Posterior vena cava (tissue), 2 donors: ENCODE measurements around the gene CREB5. TPM values are rescaled to one million over a fixed set of nuclear protein-coding genes. Genes with fewer than 3 reads are reported as not detected.

Experiments
- DNase-seq: peaks from one replicate; pipeline ENCODE4 v3.0.0-alpha.2; 2020; ENCODE audit warnings: low spot score
- intact Hi-C, 2 donors: fragments of 100-400 bp; cut with DNase I; formaldehyde crosslinking; loops; one replicate each; pipeline versions ENCODE4 v1.14.1 to v1.14.2; 2022 to 2023
- total RNA-seq, 2 donors: library from RNA; stranded (reverse); fragmentation: NEBNext Ultra II Directional; extraction: Animal tissue kit (Norgen Biotek cat#: 25700); gene quantifications; one replicate each; pipeline ENCODE4 v1.2.1, GENCODE V29; 2021
- donor health status: DM: yes; HTN: yes; CAD: no.
- donor health status: DM: yes; HTN: yes; CAD: no.

CREB5 gene
- total RNA-seq, 2 donors from 2014 or later = 21.5 to 21.9 TPM

DNA sequence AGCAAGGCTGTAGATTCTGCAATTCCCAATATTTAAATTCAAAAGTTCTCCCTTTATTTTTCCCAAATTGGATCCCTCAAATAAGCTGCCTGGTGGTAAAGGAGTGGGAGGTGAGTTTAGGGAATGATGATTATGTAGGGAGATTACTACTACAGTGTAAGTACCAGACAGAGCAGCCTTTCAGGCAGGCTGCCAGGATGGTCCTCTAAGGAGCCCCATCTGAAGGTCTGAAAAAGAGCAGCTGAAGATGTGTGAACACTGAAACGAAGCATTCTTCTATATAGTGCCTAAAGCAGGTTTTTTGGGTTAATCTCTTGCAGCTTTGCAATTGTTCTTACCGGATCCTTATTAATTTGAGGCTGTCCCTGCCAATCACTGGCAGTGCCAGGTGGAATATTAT, 84.7 kb downstream of the CREB5 start:
- intact Hi-C loops = no loop called here
- DNase-seq = no peak

DNA sequence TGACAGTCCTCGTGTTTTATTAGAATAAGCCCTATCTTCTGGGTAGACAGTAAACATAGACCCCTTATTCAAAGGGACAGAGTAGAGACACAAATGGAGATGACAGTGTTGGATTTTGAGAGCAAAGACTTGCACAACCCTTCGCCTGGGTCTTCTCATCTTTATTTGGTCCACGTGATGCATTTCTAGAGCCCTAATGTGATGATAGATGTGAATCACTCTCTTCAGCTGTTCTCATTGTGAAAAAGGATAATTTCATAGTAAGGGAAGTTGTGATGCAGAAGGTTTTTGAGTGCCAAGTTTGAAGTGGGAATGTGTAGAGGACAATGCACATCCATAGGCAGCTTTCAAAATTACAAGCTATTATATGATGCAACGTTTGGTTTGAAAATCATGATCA, 86.3 kb downstream of the CREB5 start:
- DNase-seq = no peak
- intact Hi-C loops = no loop called here

DNA sequence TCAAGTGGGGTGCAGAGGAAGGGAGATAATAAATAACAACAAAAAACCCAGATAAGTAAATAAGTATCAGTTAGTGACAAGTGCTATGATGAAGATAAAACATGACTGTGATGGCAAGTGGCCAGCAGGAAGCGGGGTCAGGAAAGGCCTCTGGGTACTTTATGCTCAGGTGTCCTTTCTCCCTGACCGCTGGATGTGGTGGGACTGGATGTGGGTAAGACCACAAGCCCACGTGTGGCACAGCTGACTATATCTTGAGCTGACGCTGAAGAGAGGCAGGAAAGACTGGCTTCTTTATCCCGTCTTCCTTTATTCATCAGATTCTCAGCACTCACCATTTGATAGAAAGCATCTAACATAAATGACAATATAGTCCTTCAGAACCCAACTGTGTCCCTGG, 87.8 kb downstream of the CREB5 start:
- intact Hi-C loops = loop anchor here in 1 of 2 donors (5.0 kb wide), 1 partner anchor 307 kb away; no protein-coding TSS in a partner anchor
- DNase-seq = no peak

DNA sequence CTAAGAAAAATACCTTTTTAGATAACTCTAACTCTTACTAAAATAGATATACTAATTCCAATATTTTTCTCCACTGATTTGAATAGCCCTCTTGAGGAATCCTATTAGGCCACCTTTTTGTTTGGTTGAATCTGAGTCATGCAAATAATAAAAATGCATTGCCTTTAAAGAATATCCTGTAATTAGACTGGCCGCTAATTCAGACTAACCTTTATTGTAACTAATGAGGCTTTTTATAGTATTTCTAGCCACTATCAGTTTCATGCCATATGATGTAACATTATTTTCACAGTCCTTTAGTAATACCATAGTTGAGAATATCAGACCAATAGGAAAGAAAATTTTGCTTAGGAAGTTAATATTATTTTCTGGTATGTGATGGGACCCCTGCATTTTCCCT, 90.1 kb downstream of the CREB5 start:
- intact Hi-C loops = loop anchor here in 1 of 2 donors (5.0 kb wide), 1 partner anchor 305 kb away; no protein-coding TSS in a partner anchor
- no peak for DNase-seq

DNA sequence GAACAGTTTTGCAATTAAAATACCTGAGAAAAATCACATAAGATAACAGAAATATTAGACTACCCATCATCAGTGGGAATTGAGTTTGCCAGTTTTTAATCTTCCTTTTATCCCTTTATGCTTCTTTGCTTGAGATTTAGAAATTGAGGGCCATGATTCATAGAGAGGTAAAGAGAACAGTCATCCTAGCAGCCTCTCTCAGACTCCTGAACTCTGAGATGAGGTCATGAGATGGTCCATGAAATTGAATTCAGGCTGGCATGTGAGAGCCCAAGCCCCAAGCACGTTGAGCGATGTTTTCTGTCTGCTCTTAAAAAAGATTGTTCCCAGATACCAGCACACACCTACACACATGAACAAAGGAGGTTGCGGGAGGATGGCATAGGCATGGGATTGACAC, 91.1 kb downstream of the CREB5 start:
- no peak for DNase-seq
- intact Hi-C loops = loop anchor here in 1 of 2 donors (5.0 kb wide), 1 partner anchor 304 kb away; no protein-coding TSS in a partner anchor

DNA sequence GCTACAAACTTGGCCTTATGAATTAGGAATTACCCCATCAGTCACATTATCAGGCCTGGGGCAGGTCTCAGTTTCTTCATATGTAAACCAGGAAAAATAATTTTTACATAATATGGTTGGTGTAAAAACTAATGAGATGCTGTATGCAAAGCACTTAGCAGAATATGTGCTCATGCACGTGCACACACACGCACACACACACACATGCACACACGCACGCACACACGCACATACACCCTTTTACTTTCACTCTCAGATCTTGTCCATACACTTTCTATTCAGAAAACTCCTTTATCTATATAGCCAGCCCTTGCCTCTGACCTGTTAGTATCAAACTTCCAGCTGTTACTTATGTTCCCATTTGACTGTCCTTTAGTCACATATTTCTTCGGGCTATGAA, 92.7 kb downstream of the CREB5 start:
- intact Hi-C loops = no loop called here
- DNase-seq = no peak

DNA sequence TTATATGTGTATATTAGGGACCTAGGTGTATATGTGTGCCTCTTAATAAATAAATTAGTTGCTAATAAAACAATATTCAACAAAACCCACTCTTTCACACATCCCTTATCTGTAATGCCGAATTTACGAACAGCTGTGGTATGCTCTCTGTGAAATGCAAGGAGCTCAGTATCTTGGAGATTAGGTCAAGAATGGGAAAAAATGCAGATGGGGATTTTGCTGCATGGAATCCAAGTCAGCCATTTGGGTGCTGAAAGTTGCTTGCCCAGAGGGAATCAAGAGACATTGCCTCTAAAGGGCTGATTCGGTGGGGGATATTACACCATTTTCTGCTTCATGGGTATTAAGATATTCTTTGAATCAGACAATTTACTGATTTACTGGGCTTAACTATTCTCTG, 93.5 kb downstream of the CREB5 start:
- intact Hi-C loops = no loop called here
- no peak for DNase-seq

DNA sequence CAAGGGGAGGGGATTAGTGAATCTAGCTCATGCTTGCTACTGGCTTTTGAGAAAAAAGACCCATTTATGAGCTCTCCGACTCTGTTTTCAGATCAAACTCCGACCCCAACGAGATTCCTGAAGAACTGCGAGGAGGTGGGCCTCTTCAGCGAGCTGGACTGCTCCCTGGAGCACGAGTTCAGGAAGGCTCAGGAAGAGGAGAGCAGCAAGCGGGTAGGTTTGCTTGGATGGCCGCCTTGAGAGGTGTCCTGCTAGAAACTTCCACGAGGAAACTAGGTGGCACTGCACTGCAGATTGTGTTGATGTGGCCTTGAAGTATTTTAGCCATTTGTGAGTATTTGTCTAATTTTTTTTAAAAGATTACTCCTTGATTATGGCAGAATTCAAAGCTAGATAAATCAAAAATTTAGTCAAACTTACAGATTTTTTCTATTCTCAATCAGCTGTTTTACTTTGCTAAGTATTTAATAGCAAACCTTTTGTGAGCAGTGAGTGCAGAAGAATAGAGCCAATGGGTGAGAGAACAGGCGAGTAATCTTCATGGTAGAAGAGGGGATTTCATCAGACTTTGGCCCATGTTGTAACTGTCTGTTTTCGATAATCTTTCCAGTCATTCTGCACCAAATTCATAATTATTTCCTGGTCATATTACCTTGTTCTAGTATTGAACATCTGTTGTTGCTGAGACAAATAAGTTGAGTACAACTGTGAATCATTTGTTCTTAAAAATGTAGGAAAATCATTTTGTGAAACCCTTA, 95.4 kb downstream of the CREB5 start:
- peak; percentile 52 for DNase-seq
- intact Hi-C loops = no loop called here

DNA sequence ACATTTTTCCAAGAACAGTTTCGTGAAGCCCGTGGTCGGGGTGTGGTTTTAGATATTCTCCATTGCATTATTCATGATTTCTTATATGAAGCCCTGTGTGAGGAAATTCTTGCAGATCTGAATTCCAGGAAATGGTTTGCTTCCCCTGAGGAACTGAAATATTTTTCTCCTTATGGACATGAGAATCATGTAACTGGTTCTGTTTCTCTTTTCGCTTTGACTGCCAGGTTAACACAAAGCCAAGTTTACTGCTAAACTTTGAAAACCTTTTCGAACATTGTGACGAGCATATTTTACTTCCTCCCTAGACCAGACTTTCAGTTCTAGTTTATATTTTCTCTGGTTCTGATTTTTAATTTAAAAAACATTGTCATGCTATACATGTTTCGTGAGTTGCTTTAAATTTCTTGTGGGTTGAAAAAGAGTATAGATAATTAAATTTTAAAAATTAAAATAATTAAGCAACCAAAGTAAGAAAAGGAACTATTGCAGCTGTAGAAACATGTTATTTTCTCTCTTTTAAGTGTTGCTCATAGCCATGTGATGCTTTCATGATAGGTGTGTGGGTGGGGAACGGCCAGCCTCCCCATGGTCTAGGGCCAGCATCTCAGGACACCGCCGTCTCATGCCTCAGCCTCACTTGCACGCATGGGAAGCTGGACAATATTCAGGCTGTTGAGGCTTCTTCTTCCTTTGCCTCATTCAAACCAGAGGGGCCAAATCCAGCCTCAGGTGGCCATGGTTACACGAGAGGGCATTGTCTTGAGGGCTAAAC, 97.1 kb downstream of the CREB5 start:
- no peak for DNase-seq
- intact Hi-C loops = no loop called here

DNA sequence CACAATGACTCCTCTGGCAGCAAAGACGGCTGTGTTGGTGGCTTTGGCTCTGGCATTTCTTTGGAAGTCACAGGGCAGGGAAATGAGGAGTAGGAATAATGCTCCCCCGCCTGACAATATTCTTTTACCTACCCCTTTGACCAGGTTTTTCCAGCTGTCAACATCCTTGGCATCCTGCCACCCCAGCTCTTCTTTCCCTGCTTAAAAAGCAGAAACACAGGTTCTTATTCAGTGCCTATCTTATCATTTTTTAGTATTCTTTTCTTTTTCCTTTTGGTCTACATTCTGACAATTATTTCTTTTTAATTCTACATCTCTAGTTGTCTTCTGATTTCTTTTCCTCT, 97.7 kb downstream of the CREB5 start:
- DNase-seq = no peak
- intact Hi-C loops = no loop called here

DNA sequence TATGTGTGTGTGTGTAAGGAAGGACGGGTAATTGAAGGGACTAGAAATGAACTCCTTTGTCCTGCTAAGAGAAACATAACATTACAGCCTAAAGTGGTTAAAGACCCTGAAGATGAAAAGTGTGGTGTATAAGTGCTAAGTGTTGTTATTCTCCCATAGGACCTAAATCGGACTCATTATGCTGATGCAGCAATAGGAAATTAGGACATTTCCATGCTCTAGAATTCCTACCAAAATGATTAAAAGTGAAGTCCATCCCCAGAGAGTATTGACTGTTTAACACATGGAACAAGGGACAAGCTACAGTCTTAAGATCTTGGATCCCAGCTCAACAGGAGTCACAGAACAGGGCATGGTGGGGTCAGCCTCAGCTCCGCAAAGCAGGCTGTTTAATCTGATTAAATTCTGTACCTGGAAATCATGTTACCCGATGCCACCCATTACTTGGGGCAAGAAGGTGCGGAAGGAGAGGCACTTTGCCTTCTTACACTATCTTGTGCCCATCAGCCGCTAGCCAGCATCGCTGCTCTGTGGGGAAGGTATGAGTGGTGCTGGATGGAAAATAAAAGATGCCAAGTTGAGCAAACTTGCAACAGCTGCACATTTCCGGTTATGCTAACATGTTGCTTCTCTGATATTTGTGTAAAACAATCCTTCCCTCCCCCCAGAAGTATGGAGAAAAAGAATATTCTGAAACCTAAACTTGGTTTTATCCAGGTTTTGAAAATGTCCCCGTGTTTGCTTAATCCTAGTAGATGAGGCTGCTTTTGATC, 100.5 kb downstream of the CREB5 start:
- intact Hi-C loops = no loop called here
- DNase-seq = no peak

DNA sequence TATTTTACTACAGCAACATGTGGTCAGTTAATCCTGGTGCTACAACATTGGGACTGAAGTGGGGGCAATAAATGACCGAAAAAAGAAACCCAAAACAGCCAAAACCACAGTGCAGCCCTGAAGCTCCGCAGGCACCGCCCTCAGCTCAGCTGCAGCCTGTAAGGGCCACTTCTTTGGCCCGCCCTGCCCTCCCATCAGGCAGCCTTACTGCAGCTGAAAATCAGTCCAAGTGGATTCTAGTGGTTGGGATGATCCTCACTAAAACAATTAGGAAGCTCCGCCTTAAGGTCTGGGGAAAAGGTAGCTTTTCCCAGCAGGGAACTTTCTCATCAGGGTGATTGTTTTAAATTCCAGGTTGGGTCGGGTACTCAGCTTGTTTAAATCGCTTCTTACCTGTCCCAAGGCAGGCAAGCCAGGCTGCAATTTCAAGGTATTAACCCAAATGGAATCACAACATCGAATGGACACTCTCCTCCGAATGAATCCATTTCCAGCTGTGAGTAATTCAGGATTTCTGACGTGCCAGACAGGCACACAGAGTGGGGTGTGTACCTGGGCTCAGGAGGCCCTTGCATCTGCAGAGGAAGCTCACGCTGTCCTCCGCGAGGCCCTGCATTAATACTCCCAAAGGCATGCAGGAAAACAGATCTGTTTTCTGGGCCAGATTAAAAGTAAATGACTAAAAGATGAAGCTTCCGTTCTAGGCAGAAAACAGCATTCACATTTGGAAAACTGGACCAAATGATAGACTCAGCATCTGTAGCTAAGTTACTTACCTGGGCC, 104.3 kb downstream of the CREB5 start:
- DNase-seq = no peak
- intact Hi-C loops = no loop called here

DNA sequence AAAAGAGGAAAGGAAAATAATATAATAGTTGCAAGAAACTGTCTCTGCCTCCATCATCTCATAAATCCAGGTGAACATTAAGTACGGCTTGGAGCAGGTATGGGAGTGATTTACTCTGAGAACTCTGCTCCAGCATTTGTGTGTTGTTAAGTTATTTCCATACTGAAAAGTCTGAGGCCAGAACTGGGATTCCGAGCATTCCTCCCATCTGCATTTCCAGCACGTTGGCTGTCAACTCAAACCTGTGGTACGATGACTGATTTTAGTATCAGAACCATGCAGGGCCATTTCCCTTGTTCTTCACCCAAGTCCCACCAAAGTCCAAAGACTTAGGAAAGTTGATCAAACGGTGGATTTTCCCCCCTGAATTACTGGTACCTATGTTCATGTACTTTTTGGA, 104.9 kb downstream of the CREB5 start:
- intact Hi-C loops = no loop called here
- DNase-seq = no peak

DNA sequence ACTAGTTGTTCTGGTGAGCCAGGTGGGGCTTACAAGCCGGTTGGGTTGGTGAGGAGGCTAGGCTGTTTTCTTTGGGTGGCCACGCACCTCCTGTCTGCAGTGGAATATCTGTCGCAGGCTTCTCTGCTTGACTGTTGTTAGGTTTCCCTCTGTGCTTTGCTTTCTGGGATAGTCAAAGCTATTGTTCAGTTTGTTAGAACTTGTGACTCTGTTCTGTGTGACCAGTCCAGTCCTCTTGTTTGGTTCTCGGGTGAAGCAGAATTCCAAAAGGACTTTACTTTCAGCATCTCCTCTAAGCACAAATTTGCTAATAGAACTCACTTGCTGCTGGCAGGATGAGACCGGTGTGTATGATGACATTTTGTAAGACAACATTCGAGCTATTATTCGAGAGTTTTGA, 105.3 kb downstream of the CREB5 start:
- intact Hi-C loops = no loop called here
- DNase-seq = no peak

DNA sequence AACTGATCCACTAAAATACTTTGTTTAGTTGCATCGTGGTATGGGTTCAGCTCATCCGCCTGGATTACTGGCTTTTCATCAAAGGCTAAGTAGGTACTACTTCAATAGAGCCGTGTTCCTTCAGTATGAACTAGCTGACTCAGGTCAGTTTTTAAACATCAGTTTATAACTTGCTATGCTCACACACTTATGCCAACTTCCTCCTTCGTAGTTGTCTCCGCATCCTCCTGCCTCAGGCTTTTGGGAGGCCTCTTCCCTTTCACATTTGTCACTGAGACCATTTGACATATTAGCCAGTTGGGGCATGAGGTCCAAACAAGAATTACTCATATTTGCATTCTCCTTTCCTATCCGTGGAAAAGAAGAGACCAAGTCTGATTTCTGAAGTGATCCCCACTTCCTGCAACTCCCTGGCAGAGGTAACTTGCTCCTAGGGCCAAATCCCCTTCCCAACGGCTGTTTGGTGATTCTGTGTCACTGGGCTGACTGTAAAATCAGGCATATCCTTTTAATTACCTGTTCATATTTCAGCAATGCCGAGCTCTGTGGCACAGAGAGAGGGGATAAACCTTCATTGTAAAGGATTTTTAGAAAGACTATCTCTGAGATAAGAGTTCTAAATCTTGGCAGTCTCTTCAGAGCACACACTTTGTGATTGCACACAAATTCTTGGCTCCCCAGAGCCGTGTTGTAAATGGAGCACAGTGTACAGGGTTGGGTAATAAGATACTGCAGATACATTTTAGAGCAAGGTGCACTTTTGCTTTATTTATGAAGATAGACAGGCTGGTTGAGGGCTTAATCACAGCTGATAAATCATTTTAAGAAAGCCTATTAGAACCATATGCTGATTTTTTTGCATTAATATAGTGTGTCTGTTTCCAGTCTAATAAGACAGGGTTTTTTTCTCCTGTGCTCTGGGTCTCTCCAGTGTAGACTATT, 108.0 kb downstream of the CREB5 start:
- intact Hi-C loops = no loop called here
- no peak for DNase-seq

DNA sequence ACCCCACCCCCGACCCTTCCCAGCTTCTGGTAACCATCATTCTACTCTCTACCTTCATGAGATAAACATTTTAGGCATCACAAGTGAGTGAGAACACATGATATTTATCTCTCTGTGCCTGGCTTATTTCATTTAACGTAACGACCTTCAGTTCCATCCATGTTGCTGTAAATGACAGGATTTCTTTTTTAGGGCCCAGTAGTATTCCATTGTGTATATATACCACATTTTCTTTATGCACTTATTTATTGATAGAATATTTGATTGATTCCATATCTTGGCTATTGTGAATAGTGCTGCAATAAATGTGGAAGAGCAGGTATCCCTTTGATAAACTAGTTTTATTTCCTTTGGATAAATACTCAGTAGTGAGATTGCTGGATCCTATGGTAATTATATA, 112.7 kb downstream of the CREB5 start:
- intact Hi-C loops = no loop called here
- DNase-seq = no peak

DNA sequence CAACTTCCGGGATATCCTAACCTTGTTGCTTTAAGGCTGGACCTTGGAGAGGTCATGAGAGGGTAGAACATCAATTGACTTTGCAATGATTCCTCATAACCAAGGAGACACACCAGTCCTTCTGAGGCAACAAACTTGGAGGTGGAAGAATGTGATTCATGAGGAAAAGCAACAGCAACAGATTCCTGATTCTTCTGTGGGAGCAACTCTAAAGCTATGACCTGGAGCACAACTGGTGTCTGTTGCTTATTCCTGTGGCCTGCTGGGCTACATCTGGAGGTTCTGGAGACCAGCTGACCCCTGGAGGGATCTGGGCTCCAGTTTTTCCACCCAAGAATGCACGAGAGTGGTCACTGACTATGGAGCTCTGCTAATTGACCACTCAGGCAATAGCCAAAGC, 116.6 kb downstream of the CREB5 start:
- intact Hi-C loops = no loop called here

DNA sequence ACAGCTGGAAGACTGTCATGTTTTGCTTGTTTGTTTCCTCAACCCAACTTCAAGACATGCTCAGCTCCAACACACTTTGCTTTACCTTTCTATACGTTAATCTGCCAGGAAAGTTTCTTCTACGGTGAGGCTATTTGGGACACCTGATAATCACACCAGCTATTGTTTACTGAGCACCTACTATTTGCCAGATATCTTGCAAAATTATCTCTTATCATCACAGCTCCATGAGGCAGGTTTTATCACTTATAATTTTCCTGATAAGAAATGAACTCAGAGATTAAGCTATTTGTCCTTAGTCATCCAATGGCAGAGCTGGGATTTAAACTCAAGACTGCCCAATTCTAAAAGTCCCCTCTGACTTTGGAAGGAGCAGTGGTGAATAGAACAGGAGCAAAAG, 117.4 kb downstream of the CREB5 start:
- DNase-seq = no peak
- intact Hi-C loops = loop anchor here in 1 of 2 donors (5.0 kb wide), 1 partner anchor 112 kb away; no protein-coding TSS in a partner anchor

More for the DNA sequence above, 116.6 kb downstream of the CREB5 start:
- no peak for DNase-seq
